Stimulated activated CD8-positive, alpha-beta memory T cell treated with anti-CD3 and anti-CD28 coated beads, Interleukin-15, amount 100 ng/mL, for 48 hours (primary cell): ENCODE measurements around the gene SRSF4.
"Not testable (repeated sequence)": the region's sequence is repeated elsewhere in the genome, so short reads cannot be mapped to it uniquely, and the experiment has no call there.

ENCODE experiments used
- DNase-seq, 2 donors: peaks; one replicate each; pipeline ENCODE4 v3.0.0-alpha.2; 2020; ENCODE audit warnings: low read depth in 2 of 2

SRSF4 gene

GRCh38 chr1:29162476-29163138, 19.1 kb downstream of the SRSF4 start:
- DNase-seq, result no peak

- DNase-seq, result no peak
These were observed 19.7 kb downstream of the SRSF4 start for GRCh38 chr1:29162025-29162424.

GRCh38 chr1:29159773-29160172, 21.9 kb downstream of the SRSF4 start:
- DNase-seq, result no peak

GRCh38 chr1:29157269-29157601, 24.5 kb downstream of the SRSF4 start:
- no peak for DNase-seq

- DNase-seq, result no peak
These were observed 25.0 kb downstream of the SRSF4 start for GRCh38 chr1:29156543-29157268.

GRCh38 chr1:29152046-29152805, 29.5 kb downstream of the SRSF4 start:
- no peak for DNase-seq

- DNase-seq, result not testable (repeated sequence)
These were observed 31.4 kb downstream of the SRSF4 start for GRCh38 chr1:29150346-29150745.

- DNase-seq, result no peak
These were observed 32.8 kb downstream of the SRSF4 start for GRCh38 chr1:29148656-29149491.

GRCh38 chr1:29145739-29146437, 35.8 kb downstream of the SRSF4 start:
- no peak for DNase-seq

GRCh38 chr1:29144178-29144577, 37.5 kb downstream of the SRSF4 start:
- DNase-seq, result no peak

- DNase-seq, result no peak
These were observed 39.0 kb downstream of the SRSF4 start for GRCh38 chr1:29142714-29143113.

- DNase-seq, result no peak
These were observed 45.2 kb downstream of the SRSF4 start for GRCh38 chr1:29136391-29136915.

- DNase-seq, result no peak
These were observed 47.0 kb downstream of the SRSF4 start for GRCh38 chr1:29134695-29135028.

- no peak for DNase-seq
These were observed 47.6 kb downstream of the SRSF4 start for GRCh38 chr1:29133861-29134694.

- DNase-seq, result not testable (repeated sequence)
These were observed 50.6 kb downstream of the SRSF4 start for GRCh38 chr1:29131056-29131455.

- DNase-seq, result no peak
These were observed 51.8 kb downstream of the SRSF4 start for GRCh38 chr1:29129916-29130315.

GRCh38 chr1:29128739-29129138, 53.0 kb downstream of the SRSF4 start:
- DNase-seq, result no peak

- no peak for DNase-seq
These were observed 55.5 kb downstream of the SRSF4 start for GRCh38 chr1:29126198-29126597.

GRCh38 chr1:29125788-29126187, 55.9 kb downstream of the SRSF4 start:
- no peak for DNase-seq

GRCh38 chr1:29125237-29125641, 56.5 kb downstream of the SRSF4 start:
- DNase-seq, result no peak
